Muscle of arm (tissue), 14 donors: ENCODE measurements around the gene VCX3A. TPM values are rescaled to one million over a fixed set of nuclear protein-coding genes. Genes with fewer than 3 reads are reported as not detected.
"Not testable (repeated sequence)": the region's sequence is repeated elsewhere in the genome, so short reads cannot be mapped to it uniquely, and the experiment has no call there.

Source experiments
- DNase-seq: peaks from one replicate; pipeline ENCODE4 v3.0.0-alpha.2; 2013
- long read RNA-seq, 11 donors: transcript quantifications; one replicate each; lab custom pipeline, GENCODE V29; 2026
- polyA plus RNA-seq, 12 donors: library from polyadenylated mRNA; unstranded; fragments of 120-200 nt; gene quantifications; one replicate each; pipeline ENCODE4 v1.2.1, GENCODE V29; 2013; ENCODE audit not compliant: insufficient read length in 12 of 12

VCX3A gene
- polyA plus RNA-seq: under 1 TPM in 1 of 12 donors, not detected in 11; 0.24 TPM
- long read RNA-seq, donor 1: 0 reads
- long read RNA-seq, donor 2: 0 reads
- long read RNA-seq, donor 3: 0 reads
- long read RNA-seq, donor 4: 0 reads
- long read RNA-seq, donor 5: 0 reads
- long read RNA-seq, donor 6: 0 reads
- long read RNA-seq, donor 7: 0 reads
- long read RNA-seq, donor 8: 0 reads
- long read RNA-seq, donor 9: 0 reads
- long read RNA-seq, donor 10: 0 reads
- long read RNA-seq, donor 11: 0 reads

GRCh38 chrX:6535018-6535417 lies at the start of gene VCX3A:
Gene VCX3A, minus strand, starts transcription at chrX:6535118. Its CDS starts 621 bp downstream, at chrX:6534497.
- DNase-seq: not testable (repeated sequence)

DNA sequence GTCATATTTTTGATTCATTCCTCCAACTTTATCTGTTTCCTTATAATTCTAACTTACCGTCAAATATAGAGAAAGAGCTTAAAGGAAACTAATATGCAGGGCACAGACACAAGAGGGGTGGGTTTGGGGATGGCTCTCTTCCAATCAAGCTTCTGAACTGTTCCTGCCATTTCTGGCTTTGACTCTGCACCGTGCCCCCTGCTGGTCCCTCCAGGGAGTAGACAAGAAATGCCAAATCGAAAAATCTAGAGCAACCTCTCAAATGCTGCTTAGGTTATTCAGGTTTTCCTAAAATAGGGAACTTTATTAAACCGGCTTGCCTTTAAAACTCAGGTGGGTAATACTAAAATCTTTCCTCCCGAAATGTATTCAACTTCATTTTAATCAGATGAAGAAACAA lies 39.8 kb upstream of the VCX3A start:
- DNase-seq: no peak

DNA sequence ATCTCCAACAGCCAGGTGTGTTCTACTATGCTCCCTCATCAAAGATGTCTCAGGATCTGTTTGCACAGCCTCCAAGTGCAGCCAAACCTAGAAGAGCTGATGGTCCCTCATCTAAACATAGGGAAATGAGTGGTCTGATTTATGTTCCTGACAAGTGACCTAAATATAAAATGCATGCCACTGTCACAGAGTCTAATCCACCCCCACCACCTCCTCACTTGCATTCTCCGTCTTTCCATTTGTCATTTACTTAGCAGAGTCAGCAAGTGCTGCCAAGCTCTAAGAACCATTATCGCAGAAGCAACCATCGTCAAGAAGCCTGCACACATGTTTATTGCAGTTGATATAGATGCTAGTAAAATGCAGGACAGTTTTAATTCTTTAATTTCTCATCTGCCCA lies 33.1 kb upstream of the VCX3A start:
- DNase-seq: no peak

- DNase-seq: no peak
Measured at GRCh38 chrX:6558979-6559378, 24.1 kb upstream of the VCX3A start.

GRCh38 chrX:6557690-6558089 lies 22.8 kb upstream of the VCX3A start:
- DNase-seq: no peak

- no peak for DNase-seq
Measured at GRCh38 chrX:6550999-6551398, 16.1 kb upstream of the VCX3A start.

- DNase-seq: no peak
Measured at GRCh38 chrX:6545712-6546111, 10.8 kb upstream of the VCX3A start.

- DNase-seq: no peak
Measured at GRCh38 chrX:6526564-6527136, 8.3 kb downstream of the VCX3A start.

- DNase-seq: no peak
Measured at GRCh38 chrX:6517376-6517775, 17.5 kb downstream of the VCX3A start.

DNA sequence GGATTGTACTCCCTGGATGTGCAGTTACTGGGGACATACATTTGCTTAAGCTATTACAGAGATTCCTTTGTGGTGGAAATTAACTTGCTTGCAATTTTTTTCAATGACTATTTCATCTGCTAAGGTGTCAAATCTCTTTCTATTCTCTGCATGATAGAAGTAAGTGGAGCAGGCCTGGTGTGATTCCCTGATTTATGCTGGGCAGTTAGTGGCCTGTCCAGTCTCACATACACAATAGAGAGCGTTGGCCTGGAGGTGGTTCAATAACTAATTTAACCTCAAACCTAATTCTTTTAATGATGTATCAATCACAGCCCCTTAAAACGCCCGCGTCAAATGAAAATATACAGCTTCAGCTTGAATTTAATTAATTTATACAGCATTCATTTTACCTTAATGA lies 28.5 kb downstream of the VCX3A start:
- DNase-seq: no peak

- DNase-seq: no peak
Measured at GRCh38 chrX:6505960-6506359, 29.0 kb downstream of the VCX3A start.

- DNase-seq: no peak
Measured at GRCh38 chrX:6500719-6501118, 34.2 kb downstream of the VCX3A start.

GRCh38 chrX:6498324-6498723 lies 36.6 kb downstream of the VCX3A start:
- no peak for DNase-seq
